Measurements from ENCODE around the gene ICAM5. TPM values are rescaled to one million over a fixed set of nuclear protein-coding genes. Genes with fewer than 3 reads are reported as not detected.

ICAM5 gene
- total and polyA plus RNA-seq, 9 of the 15 experiments (the other 6 are each of a cell fraction or from before 2014, with no cell fraction given): 0.10 to 114 (median 13.7) TPM

GRCh38 chr19:10299545-10300458, 10.1 kb downstream of the ICAM5 start (continued):
- TF ChIP-seq REST (IDR thresholded peaks at IDR 0.05; ENCODE audit: borderline replicate concordance): no peak
- TF ChIP-seq REST (CRISPR knock-in tag; IDR thresholded peaks at IDR 0.05; ENCODE audit: low read depth): 0 out of 2 replicates have a peak, but pooled peaks have one; percentile 35
- TF ChIP-seq POLR2G (IDR thresholded peaks at IDR 0.05; ENCODE audit: low read depth, low read length): peak; percentile 83
- no peak for TF ChIP-seq BCLAF1 (IDR thresholded peaks at IDR 0.05; ENCODE audit: borderline replicate concordance in 1 of 2, control insufficient read depth in 1 of 2, low read depth in 2 of 2, low read length in 1 of 2)
- no peak; a peak in 3 of 4 replicates for TF ChIP-seq FOXK2 (conservative IDR thresholded peaks at IDR 0.05 in 1 of 2, IDR thresholded peaks at IDR 0.05 in 1 of 2; ENCODE audit: low read depth in 2 of 2)
- TF ChIP-seq SRSF3 (IDR thresholded peaks at IDR 0.05; ENCODE audit: insufficient read depth, low read length): no peak
- no peak for TF ChIP-seq SAFB (IDR thresholded peaks at IDR 0.05; ENCODE audit: borderline replicate concordance, low read depth, low read length)
- no peak for TF ChIP-seq BRF1 (IDR thresholded peaks at IDR 0.05; ENCODE audit: borderline replicate concordance, extremely low read depth, insufficient read length)
- TF ChIP-seq ZNF444 (CRISPR knock-in tag; IDR thresholded peaks at IDR 0.05): no peak
- TF ChIP-seq HDAC3 (IDR thresholded peaks at IDR 0.05; ENCODE audit: borderline replicate concordance, partially characterized antibody): no peak
- no peak for TF ChIP-seq PATZ1 (CRISPR knock-in tag; IDR thresholded peaks at IDR 0.05; ENCODE audit: borderline replicate concordance)

Measured in K562 (cell line).